ENCODE results near the gene IL11. TPM values are rescaled to one million over a fixed set of nuclear protein-coding genes. Genes with fewer than 3 reads are reported as not detected.

The IL11 gene
- total and polyA plus RNA-seq, 2 of the 8 experiments (the other 6 are each of a cell fraction or from before 2014, with no cell fraction given), result 1.7 to 2.8 TPM

- TF ChIP-seq CHD7 (IDR thresholded peaks at IDR 0.05; ENCODE audit: insufficient replicate concordance, low read length) (no peak), MAX (IDR thresholded peaks at IDR 0.05) (peak; percentile 75), SAP30 (IDR thresholded peaks at IDR 0.05; ENCODE audit: insufficient read depth, insufficient replicate concordance, low read length) (no peak), TCF12 (IDR thresholded peaks at IDR 0.05; ENCODE audit: low read depth, low read length) (no peak), TEAD4 (IDR thresholded peaks at IDR 0.05; ENCODE audit: low read depth, low read length) (no peak), E2F6 (IDR thresholded peaks at IDR 0.05) (no peak; the same call in 1 of the 2 replicates), EZH2 (IDR thresholded peaks at IDR 0.05; ENCODE audit: low read depth, low read length, severe bottlenecking) (no peak), SP4 (IDR thresholded peaks at IDR 0.05; ENCODE audit: low read length) (no peak), POLR2AphosphoS5 (IDR thresholded peaks at IDR 0.05; ENCODE audit: low read depth, low read length) (no peak; the same call in 1 of the 2 replicates)
These were observed 21.8 kb downstream of the IL11 start (continued) for GRCh38 chr19:55348317-55349034.
